Hippocampal formation (tissue), 2 donors: ENCODE measurements around the gene ANKRD22.
"Not testable (repeated sequence)": the region's sequence is repeated elsewhere in the genome, so short reads cannot be mapped to it uniquely, and the experiment has no call there.

Experiments
- DNase-seq, 2 donors: peaks; one replicate each; lab custom pipeline; 2025; lab: John Stamatoyannopoulos, UW

Gene ANKRD22

DNA sequence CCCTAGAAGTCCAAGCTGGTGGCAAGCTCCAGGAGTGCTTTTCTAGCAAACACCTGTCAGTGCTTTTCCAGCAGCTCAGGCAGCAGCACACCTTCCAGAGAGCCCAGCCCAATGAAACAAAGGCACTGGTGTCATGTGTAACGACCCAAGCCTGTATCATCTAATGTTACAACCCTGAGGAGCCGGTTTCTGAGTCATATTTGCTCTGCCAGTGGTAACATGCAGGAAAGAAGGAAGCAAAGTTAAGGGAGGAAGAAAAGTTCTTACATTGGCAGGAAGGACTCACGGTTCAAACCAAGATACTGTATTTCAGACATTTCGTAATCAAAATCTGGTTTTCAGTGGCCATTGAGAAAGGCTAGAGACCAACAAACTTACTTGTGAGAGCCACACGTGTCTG is at the start of gene ANKRD22:
Gene ANKRD22, minus strand, starts transcription at position 139 of the 400 bp plus-strand sequence. CDS start 237 bp downstream, outside the sequence.
- no peak for DNase-seq

DNA sequence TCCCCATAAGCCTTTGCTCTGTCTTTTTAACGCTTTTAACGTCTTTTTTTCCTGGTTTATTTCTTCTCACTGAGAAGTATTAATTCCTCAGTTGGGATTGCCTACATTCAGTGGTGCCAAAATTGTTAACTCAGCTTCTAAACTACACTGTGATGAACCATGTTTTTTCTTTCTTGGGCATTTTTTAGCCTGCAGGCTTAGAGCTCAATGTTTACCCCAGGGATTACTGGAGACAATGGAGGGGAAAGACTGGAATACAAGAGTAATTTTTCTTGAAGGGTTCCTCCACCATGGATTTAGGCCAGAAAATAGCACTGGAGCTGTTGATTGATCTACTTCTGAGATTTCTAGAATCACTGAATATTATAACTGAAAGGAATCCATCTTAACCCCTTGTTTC is 48.2 kb upstream of the ANKRD22 start:
- no peak for DNase-seq

DNA sequence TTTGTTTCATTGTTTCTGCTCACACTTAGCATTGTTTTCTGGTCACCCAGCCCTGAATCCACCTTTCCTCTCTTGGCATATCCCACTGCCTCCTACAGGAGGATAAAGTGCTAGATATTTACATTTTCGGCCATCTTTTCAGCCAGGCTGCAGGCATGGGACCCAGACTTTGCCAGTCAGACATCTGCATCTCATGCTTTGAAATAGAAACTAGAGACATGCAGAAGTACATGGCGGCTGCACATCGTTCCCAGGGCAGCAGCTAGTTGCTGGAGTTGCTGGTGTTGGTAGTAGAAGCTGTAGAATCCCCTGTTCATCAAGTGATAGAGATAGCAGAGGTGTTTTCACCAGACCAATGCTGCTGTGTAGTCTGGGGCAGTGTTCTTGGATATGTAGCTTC is 47.1 kb upstream of the ANKRD22 start:
- no peak for DNase-seq

DNA sequence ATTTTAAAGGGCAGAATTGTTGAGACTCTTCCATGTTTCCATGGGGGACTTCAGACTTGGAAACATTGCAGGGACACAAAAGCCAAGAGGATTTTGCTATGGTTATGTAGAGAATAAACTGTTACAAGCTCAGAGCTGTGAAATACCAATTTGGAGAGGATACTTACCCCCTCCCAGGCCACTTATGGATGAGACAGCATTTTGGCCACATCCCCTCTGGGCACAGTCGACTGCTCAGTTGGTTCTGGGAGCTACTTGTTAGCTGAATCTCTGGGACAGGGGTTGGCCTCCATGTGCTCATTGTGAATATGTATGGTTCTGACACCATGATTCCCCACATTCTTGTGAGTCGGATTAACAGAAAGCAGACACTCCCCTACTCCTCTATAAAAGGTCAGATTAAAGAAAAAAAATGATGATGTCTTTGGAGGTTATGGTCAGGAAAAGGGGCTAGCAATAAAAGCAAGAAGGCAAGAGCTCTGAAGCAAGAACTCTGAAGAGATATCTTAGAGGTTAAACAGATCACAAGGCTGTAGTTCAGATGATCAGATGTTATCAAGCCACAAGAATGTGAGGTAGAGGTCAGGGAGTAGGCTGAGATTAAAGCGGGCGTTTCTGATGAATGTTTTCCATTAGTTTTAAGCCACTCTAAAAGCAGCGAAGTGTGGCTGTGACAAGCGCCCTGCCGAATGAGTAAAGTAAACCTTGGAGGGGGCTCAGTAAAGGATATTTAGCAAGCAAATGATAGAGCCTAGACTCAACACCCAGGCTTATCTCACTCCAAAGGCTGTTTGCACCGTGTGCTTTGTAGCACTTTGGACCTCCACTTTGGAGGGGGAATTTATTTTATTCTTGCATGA is 45.6 kb upstream of the ANKRD22 start:
- DNase-seq, result no peak

DNA sequence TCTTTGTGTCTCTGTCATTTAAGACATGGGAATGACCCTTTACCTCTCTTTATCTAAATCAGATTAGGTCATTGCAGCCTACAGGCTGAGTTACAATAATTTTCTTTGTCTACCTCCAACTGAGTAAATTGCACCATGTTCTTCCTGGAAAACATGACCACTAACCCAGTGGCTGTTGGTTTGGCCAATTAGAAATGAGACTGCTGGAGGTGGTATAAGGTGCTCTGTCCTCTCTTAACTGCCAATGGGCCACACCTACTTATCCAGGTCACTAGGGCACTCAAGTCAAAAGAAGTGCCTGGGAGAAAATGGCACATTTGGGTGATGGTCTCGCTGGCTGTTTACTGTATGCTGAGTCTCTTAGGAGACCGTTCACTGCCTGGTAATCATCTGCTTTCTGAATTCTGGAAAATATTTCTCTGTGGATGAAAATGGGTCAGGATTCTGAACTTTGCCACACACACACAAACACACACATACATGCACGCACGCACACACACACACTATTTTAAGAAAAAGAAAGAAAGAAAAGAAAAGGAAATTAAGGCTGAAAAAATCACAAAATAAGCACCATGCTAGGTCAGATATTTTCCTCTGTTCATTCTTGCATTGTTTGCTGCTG is 44.8 kb upstream of the ANKRD22 start:
- no peak for DNase-seq

DNA sequence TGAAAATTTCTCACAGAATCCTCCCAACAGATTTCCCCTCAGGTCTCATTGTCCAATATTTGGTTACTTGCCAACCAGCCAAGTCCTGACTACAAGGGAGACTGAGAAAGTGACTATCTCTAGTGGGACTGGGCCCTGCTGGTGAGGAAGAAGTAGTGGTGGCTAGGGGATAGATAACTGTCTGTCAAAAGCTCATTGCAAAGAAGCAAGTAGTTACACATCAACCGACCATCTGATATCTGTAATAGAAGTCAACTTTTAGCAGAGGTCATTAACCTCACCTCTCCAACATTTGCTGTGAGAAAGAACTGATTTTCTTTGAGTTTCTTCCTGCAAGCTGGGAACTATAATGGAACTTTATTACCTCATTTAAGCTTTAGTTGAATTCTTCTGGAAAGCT is 43.6 kb upstream of the ANKRD22 start:
- no peak for DNase-seq

DNA sequence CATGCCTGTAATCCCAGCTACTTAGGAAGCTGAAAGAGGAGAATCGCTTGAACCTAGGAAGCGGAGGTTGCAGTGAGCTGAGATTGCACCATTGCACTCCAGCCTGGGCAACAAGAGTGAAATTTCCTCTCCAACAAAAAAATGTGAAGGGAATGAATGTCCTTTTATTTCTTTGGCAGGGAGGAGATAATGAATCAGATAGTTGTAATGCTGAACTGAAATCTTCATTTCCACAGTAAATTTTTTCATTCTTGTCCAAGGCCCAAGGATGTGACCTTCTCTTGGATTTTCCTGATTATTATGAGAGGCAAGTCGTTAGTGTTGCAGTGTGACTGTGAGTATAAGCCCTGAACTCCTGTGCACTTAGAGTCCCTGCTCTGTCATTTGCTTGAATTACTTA is 42.0 kb upstream of the ANKRD22 start:
- DNase-seq, result no peak

DNA sequence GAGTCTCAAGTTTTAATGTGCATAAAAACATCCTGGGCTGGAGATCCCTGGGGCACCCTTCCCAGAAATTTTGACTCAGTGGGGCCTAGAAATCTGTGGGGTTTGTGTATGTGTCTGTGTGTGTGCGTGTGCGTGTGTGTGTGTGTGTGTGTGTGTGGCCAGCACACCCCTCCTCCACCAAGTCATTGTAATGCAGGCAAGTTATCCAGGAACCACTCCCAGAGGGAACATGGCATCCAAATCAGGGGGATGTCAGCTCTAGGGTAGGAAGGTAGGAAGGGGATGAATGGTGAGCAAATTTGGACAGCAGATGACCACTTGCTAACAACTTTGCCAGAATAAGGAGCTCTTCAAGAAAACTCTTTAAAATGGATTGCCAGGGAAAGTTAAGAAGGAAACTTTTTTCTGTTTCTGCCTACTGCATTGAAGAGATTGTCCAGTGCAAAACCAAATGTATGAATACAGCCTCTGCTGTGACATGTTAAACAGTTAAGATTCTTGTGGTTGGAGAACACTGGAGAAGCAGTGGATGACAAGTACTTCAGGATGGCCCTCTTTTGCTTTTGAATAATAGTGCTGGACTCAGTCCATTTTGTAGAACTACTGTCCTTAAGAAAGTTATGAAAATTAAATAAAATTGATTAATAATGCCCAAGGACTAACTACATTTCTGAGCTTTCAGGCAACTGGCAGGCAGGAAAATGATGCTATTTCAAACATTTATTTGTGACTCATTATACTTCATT is 40.8 kb upstream of the ANKRD22 start:
- DNase-seq, result no peak

DNA sequence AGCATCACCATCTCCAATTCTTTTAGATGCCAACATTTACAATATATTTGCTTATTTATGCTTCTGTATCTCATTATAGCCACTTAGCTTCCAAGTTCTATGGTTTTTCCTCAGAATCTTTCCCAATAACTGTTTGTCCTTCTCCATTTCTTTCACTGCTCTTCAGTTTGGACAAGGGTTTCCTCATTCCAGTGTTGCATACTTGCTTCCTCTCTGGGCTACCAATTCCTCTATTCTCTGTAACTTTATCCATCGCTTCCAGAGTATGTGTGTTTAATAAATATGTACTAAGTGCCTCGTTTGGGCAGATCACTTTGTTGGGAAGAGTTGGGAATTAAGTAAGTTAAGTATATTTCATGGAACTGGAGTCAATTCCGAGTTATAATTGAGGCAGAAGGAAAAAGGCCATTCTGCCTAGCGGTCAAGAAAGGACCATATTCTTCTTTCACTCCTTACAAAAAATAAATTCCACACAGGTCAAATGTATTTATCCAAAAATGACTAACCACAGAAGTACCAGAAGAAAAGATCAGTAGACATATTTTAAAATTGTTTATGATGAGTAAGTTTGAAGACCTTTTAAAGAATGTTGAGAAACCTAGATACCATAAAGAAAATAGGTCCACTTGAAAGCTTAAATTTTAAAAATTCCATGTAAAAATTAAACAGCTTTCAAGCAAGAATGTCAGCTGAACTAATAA is 39.2 kb upstream of the ANKRD22 start:
- no peak for DNase-seq

DNA sequence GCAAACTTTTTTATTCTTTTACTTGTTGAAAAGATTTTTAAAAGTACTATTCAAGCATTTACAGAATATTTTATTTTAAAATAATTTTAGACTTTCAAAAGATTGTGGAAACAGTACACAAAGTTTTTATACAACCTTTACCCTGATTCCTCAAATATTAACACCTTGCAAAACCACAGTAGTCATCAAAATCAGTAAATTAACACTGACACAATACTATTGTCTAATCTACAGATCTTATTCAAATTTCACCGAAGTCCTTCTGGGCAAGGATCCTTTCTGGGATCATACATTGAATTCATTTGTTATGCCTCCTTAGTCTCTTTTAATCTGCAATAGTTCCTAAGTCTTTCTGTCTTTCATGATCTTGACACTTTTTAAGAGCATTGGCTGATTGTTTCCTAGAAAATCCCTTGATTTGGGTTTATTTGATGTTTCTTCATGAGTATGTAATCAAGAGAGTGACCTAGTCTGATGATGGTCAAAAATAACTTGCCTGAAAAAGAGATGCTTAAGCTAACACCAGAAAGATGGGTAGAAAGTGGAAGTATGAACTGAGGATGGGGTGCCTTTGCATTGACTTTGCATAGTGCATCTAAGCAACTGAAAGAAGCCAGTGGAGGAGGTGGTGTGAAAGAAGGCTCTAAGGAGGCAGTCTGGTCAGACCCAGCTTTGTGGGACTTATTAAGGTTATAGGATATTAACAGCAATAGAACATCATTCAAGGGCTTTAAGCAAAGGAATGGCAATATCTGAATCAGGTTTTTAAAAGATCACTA is 38.1 kb upstream of the ANKRD22 start:
- no peak for DNase-seq

DNA sequence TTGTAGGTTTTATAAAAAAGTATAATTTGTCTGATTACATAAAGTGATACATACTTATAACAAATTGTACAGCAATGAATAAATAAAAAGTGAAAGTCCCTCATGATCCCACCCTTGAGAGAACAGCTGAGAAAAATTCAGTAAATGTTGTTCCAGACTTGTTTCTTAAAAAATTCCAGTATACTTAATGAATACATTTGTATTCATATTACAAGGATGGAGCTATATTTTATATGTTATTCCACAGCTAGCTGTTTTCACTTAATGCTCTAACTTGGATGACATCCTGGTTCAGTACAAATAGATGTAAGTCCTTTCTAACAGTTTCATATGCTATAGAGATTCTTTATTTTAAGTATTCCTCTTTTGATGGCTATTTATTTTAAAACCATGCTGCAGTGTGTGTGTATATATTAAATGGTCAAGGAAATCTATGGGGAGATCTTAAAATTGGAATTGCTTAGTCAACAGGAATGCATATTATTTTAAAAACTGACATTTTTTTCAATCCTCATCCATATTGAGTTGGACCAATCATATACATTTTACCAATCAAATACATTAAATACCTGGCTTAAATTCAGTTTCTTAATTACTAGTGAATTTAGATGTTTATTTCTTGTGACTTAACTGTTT is 37.3 kb upstream of the ANKRD22 start:
- no peak for DNase-seq

DNA sequence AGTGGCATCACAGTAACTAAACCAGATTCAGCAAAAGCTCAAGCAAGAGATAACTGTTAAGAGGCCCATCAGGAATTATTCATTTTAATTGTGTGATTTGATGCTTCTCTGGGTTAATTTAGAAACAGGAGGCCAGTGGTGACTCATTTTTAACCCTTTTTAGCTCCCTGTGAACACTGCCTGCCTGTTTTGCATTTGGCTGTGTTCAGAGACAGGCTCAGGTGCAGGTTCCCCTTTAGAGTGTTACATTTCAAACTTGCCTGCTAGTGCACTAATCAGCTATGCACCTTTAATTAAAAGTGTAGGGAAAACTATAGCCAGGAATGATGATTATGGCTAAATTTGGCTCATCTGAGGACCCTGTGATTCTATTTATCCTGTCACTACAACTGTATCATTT is 34.9 kb upstream of the ANKRD22 start:
- no peak for DNase-seq

DNA sequence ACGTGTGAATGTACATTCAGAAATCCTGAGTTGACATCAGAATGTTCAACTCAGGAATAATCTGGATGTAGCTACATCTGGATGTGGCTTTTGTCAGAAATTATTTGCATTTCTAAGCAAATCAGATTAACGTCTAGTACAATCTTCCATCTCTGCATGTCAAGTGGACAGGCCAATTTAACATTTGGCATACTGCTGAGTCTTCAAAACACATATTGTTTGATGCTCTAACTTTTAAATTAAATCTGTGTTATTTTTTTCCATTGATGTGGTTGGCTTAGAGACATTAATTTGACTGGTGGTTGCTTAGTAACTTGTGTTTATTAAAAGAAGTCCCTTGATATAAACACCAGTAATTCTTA is 31.8 kb upstream of the ANKRD22 start:
- no peak for DNase-seq

DNA sequence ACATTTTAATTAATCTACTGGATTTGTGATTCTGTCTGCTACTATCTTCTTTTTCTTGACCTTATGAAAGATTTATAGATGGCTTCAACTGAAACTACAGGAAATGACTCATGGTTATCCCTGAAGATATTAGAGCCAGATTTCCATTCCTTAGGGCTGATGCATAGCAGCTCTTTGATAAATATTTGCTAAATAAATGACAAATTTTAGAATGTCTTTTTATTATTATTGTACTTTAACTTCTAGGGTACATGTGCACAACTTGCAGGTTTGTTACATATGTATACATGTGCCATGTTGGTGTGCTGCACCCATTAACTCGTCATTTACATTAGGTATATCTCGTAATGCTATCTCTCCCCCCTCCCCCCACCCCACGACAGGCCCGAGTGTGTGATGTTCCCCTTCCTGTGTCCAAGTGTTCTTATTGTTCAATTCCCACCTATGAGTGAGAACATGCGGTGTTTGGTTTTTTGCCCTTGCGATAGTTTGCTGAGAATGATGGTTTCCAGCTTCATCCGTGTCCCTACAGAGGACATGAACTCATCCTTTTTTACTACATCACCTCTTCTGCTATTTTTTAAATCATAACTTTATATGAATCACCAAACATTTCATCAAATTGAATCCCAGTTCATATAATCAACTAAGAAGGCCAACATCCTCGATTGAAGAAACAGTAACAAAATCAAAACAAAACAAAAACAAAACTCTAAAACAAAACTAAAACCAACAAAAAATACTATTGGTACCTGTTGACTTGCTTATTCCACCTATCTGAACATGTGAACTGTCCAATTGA is 31.2 kb upstream of the ANKRD22 start:
- DNase-seq, result not testable (repeated sequence)

DNA sequence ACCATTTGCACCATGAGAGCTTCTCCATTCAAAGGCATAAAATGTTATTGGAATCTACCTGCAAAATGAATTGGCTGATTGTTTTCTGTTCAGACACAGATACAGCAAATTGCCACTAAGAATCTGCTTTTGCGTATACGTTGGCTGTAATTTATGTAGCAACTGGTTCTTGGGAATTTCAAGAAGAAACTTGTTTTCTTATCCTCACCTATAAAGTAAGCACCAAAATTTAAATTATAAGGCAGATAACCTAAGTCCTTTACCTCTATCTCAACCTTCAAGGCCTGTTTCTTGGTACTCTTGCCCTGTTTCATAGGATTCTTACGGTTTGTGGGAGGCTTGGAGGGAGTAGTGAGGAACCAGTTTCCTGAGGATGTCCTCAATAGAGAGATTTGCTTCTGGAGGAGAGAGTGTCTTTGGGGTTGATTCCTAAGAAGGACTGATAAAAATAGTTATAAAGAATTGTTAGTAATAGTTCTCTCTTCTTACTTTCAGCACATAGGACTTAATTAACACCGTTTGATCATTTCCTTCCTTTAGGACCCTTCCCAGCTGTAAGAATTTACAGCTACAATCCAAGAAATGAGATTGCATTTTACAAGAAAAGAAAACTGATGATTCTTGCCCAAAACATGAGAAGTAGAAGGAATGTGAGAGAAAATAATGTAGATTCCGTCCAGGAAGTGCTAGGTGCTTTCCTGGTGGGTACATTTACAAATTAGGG is 30.4 kb upstream of the ANKRD22 start:
- no peak for DNase-seq

DNA sequence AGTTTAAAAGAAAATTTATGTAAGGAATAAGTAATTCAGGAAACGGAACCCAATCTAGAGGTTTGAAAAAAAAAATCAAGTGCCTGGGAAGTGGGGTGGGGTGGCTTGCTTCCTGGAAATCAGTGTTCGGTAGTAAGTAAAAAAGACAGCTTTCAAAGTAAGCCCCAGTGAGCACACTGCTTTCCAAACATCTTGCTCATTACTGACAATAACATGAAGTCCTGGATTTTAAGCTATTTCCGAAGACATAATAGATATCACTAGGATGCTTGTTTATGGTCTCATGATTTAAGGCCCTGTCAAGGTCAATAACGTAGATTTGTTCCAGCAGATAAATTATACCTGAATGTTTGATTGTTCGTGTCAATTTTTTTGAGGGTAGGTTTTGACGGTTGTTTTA is 29.7 kb upstream of the ANKRD22 start:
- no peak for DNase-seq

DNA sequence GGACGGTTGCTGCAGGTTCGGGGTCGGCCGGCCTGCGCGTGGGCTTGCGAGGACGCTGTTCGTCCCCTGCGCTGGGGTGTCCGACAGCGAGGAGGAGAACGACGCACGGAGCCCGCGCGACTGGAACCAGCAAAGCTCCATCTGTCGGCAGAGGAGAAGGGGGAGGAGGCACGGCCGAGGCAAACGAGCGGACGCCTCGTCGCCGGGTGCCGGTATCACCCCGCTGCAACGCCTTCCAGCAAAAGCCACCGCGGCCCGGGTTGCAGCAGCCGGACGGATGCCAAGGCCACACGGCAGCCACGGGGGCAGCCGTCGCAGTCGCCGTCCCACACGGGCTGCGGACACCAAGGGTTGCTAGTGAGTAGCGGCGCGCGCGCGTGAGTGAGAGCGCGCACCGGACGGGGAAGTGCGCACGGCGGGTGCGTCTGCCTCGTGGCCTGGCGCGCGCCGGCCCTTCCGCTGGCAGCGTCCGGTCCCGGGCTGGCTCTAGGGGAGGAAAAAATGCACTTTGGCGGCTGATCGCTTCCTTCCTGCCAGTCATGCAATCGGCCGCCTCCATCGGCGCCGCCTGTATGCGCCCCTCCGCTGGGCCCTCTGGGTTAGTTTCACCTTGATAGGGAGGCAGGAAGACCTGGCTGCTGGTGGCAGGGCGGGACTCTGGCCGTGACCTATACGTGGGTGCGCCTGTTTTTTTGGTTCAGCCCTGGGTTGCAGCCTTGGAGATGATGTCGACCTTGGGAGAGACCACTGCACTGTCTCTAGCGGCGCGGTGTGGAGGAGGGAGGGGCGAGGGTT is 28.8 kb upstream of the ANKRD22 start:
- DNase-seq, result peak; percentile 65 to 68

DNA sequence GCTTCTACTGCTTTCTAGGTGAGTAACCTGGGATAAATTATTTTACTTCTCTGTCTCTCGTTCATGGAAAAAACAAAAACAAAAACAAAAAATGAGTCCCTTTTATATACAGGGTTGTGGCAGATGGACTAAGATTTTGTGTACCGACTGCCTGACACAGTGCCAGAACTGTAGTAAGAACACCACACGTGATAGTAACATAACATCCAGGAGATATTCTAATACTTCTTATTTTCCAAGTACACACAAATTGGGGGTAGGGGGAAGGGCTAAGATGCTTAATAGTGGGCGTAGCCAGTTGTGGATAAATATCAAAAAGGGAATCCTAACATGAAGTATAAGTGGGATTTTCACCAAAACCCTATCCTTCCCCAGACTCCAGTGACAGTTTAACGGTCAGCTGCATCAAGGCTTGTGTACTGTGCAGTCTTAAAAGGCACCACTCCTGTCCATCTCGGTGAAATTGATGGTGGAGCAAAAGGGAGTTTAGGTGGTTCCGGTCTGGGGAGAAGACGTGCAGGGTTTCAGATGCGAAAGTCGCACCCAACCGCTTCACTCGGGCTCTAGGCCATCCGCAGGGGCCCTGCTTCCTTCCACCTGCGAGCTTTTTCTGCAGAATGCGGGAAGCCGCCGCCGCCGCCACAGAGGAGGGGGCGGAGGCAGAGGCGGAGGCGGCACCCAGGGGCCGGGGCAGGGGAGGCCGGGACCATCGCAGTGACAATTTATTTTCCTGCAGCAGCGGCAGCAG is 28.1 kb upstream of the ANKRD22 start, which contains the start of gene STAMBPL1:
Gene STAMBPL1, plus strand, starts transcription at position 712 of the 748 bp plus-strand sequence. CDS start 21,464 bp downstream, outside the sequence.
- DNase-seq, result peak in 1 of 2 donors; percentile 68
